NB4 (cell line): Measurements from ENCODE around the gene PGLYRP4.

Experiments used
- CTCF ChIP-seq: IDR thresholded peaks from one replicate; pipeline ENCODE4 v1.5.1; 2012; ENCODE audit warnings: low read depth, low read length
- MAX ChIP-seq: IDR thresholded peaks from 2 replicates; pipeline ENCODE4 v1.6.1; 2011; ENCODE audit warnings: low read depth, low read length
- MYC ChIP-seq: IDR thresholded peaks from 2 replicates; pipeline ENCODE4 v1.6.1; 2011; ENCODE audit warnings: low read depth, low read length
- POLR2A ChIP-seq: IDR thresholded peaks from 2 replicates; pipeline ENCODE4 v1.6.1; 2011; ENCODE audit warnings: mild to moderate bottlenecking; ENCODE audit not compliant: insufficient read length; ENCODE audit errors: extremely low read depth

GRCh38 chr1:153360592-153361479 lies 12.2 kb upstream of the PGLYRP4 start:
- TF ChIP-seq POLR2A (no peak), CTCF (no peak), MYC (no peak), MAX (no peak)
